BJ (cell line): Measurements from ENCODE around the gene AGPAT3. TPM values are rescaled to one million over a fixed set of nuclear protein-coding genes. Genes with fewer than 3 reads are reported as not detected.

Experiments
- CTCF ChIA-PET: fragments of 350-600 bp; formaldehyde crosslinking; extraction: SDS; loops from one replicate; lab custom pipeline; 2021; ENCODE audit warnings: antibody characterized with exemption, inconsistent platforms; lab: Yijun Ruan, JAX
- POLR2A ChIA-PET: fragments of 300-600 bp; sonication (Branson Sonifier 250); formaldehyde crosslinking; extraction: SDS; loops from one replicate; lab custom pipeline; 2021; ENCODE audit warnings: antibody characterized with exemption; lab: Charles Lee
- DNase-seq: peaks from one replicate; pipeline ENCODE4 v3.0.0-alpha.2; 2011; ENCODE audit warnings: low read depth
- H3K27me3 ChIP-seq: 2 replicates; pipeline ENCODE4 v1.6.0; 2011; ENCODE audit warnings: low read length; ENCODE audit not compliant: control insufficient read depth, insufficient read depth
- H3K36me3 ChIP-seq: 2 replicates; pipeline ENCODE4 v1.5.1; 2011; ENCODE audit warnings: low read length; ENCODE audit not compliant: control insufficient read depth, insufficient read depth
- H3K4me3 ChIP-seq: 2 replicates; pipeline ENCODE4 v1.5.1; 2011; ENCODE audit warnings: low read depth, mild to moderate bottlenecking, control low read depth, low read length
- CTCF ChIP-seq: IDR thresholded peaks from 2 replicates; pipeline ENCODE4 v1.5.1; 2011; ENCODE audit warnings: low read depth, mild to moderate bottlenecking, control low read depth, inconsistent platforms, low read length, moderate library complexity; ENCODE audit not compliant: insufficient read depth
- polyA plus RNA-seq: library from polyadenylated mRNA; depleted of rRNA; stranded (reverse); fragments of >200 nt; gene quantifications from 2 replicates; pipeline ENCODE4 v1.2.3, GENCODE V29; 2011; rRNA removed
- small RNA-seq: library from RNA; depleted of rRNA; stranded (forward); fragments of <200 nt; gene quantifications from one replicate; pipeline ENCODE3, GENCODE V24; 2012; ENCODE audit warnings: low replicate concordance, low read depth; ENCODE audit not compliant: insufficient read length

Gene AGPAT3
- polyA plus RNA-seq, 1 experiment, result 68.5 TPM

GRCh38 chr21:44029460-44030087 is 164.6 kb downstream of the AGPAT3 start:
- Histone ChIP-seq H3K4me3 (no peak overlapping the region), H3K36me3 (peaks cover 2% of the 10 kb centered on the region), H3K27me3 (no peaks in the 10 kb centered on the region)
- DNase-seq, result no peak
- POLR2A ChIA-PET, result no interaction called here
- CTCF ChIA-PET, result interaction anchor here (0.6 to 1.6 kb wide), 3 partner anchors 9 to 49 kb away, joined by 3 to 4 read pairs (median 3); no protein-coding TSS in a partner anchor
- no peak for TF ChIP-seq CTCF

GRCh38 chr21:44035244-44035643 is 170.2 kb downstream of the AGPAT3 start:
- TF ChIP-seq CTCF, result no peak
- Histone ChIP-seq H3K4me3 (no peak overlapping the region), H3K36me3 (peaks cover 14% of the 10 kb centered on the region), H3K27me3 (no peaks in the 10 kb centered on the region)
- ChIA-PET CTCF (no interaction called here), POLR2A (no interaction called here)
- no peak for DNase-seq

Small RNA genes lying within 50 kb of the gene (small RNA-seq; reads per million reads assigned to genes)
- not detected for gene RNU6-1150P
- not detected for gene RNU6-859P

Other genes starting within 250 kb of the AGPAT3 start
- 1.2 TPM in 2 replicates for gene HSF2BP, start 205.7 kb upstream of the AGPAT3 start, polyA plus RNA-seq
- 11.6 and 12.3 TPM in 2 replicates for gene RRP1B, start 205.7 kb upstream of the AGPAT3 start, polyA plus RNA-seq
- gene PDXK, start 146.1 kb upstream of the AGPAT3 start, polyA plus RNA-seq, result 143 and 192 TPM in 2 replicates
- 58.2 and 66.5 TPM in 2 replicates for gene CSTB, start 88.9 kb upstream of the AGPAT3 start, polyA plus RNA-seq
- gene RRP1, start 75.6 kb upstream of the AGPAT3 start, polyA plus RNA-seq, result 7.3 and 14.4 TPM in 2 replicates
- gene TRAPPC10, start 147.1 kb downstream of the AGPAT3 start, polyA plus RNA-seq, result 24.5 and 31.4 TPM in 2 replicates
- gene PWP2, start 242.2 kb downstream of the AGPAT3 start, polyA plus RNA-seq, result 12.1 and 20.5 TPM in 2 replicates